GM12874 (cell line): ENCODE results near the gene GALNT15.

Experiments used
- TF ChIP-seq, protein P1 (sequence below): IDR thresholded peaks from 2 replicates; pipeline ENCODE4 v1.5.1; 2011; ENCODE audit warnings: low read depth, mild to moderate bottlenecking, control low read depth, low read length, moderate library complexity; ENCODE audit not compliant: insufficient read depth

GALNT15 gene

DNA sequence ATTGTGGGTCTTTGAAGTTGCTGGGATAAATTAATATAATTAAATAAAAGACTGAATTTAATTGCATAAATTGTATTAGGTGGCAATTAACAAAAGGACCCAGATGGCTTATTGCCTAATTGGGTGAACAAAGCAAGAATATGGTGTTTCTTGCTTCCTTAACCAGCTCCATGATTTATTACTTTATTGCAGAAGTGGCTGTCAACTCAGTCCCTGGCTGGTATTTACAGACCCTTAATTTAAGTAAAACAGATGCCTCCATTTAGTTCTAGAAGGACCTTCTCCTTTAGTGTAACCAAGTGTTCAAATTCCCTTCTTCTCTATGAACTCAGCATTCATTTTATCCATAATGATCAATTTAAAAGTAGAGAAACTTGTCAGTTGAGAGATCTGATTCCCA lies 55.2 kb downstream of the GALNT15 start:
- TF ChIP-seq, protein P1, sequence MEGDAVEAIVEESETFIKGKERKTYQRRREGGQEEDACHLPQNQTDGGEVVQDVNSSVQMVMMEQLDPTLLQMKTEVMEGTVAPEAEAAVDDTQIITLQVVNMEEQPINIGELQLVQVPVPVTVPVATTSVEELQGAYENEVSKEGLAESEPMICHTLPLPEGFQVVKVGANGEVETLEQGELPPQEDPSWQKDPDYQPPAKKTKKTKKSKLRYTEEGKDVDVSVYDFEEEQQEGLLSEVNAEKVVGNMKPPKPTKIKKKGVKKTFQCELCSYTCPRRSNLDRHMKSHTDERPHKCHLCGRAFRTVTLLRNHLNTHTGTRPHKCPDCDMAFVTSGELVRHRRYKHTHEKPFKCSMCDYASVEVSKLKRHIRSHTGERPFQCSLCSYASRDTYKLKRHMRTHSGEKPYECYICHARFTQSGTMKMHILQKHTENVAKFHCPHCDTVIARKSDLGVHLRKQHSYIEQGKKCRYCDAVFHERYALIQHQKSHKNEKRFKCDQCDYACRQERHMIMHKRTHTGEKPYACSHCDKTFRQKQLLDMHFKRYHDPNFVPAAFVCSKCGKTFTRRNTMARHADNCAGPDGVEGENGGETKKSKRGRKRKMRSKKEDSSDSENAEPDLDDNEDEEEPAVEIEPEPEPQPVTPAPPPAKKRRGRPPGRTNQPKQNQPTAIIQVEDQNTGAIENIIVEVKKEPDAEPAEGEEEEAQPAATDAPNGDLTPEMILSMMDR: no peak

GRCh38 chr3:16231983-16232382 lies 57.5 kb downstream of the GALNT15 start:
- TF ChIP-seq, protein P1: no peak

DNA sequence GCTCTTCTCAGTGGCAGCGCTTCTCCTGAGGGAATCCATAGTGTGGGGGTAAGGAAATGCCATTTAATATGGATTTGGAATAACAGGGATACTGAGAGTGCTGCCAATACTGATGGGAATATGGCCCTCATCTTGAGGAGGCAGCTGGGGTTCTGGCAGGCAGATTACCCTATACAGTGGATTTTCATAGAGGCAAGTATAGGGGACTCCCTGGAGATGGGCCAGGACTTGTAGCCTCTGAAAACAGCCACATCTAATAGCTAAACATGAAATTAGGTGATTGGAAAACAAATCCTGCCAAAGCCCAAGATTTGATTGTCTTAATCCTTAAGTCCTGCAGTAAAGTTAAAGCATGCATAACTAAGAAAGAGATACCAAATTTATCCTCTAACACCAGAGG lies 59.3 kb downstream of the GALNT15 start:
- TF ChIP-seq, protein P1: no peak

GRCh38 chr3:16234281-16234680 lies 59.8 kb downstream of the GALNT15 start:
- TF ChIP-seq, protein P1: no peak

GRCh38 chr3:16236030-16236639 lies 61.7 kb downstream of the GALNT15 start:
- TF ChIP-seq, protein P1: no peak

DNA sequence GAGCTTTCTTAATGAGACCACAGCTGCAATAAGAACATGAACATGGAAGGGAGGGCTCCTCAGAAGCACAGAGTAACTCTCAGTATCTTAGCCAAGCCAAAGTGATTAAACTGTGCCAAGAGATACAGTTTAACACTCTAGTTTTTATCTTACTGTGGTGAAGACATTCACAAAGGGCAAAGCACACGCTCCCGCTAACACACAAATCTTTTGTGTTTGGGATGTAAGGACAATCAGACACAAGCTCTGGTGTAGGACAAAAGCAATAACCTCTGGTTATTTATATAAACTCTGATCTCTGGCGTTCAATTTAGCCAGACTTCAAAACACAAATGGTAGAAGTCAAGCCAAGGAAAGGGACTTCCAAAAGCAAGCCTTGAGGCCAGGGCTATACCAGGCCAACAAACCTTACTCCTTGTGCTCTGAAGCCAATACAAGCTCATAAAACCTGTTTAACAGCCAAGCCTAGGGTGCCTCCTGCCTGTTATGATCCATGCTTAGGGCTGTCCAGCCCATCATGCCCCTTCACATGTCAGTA lies 62.4 kb downstream of the GALNT15 start:
- TF ChIP-seq, protein P1: no peak

DNA sequence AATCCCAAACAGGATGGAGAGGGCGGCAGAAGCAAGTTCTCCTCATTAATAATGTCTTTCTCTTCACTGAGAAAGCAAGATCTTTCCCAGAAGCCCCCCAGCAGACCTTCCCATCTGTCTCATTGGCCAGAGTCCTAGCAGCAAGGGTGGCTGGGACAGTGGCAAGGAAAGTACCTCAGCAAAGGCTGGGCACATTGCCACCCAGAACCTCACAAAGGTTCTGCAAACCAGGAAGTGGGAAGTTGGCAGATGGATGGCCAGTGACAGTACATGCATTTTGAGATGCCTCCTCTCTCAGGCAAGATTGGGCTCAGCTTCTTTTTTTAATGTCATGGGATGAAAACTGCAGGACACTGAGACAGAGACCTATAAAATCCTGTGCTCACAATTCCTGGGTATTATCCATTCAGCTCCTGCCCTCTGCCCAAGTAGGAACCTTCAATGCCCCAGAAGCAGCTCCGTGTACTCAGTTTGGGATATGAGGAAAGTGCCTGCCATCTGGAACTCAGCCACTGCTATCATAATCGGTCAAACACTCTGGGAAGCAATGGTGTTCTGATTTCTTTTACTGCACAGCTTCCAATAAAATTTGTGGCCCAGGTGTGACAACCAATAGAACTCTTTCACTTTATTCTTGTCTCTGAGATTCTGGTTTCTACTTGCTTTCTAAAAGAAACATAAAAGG lies 64.7 kb downstream of the GALNT15 start:
- TF ChIP-seq, protein P1: no peak
